Caco-2 (cell line): Measurements from ENCODE around the gene DLG2. TPM values are rescaled to one million over a fixed set of nuclear protein-coding genes. Genes with fewer than 3 reads are reported as not detected.
"Not testable (repeated sequence)": the region's sequence is repeated elsewhere in the genome, so short reads cannot be mapped to it uniquely, and the experiment has no call there.

Source experiments
- BruUV-seq: library from RNA; stranded (reverse); fragments of 400-500 nt; replicated peaks from 2 replicates; lab custom pipeline; 2021; lab: Mats Ljungman, UMichigan
- CTCF ChIA-PET: fragments of 300-600 bp; sonication (Branson Sonifier 250); formaldehyde crosslinking; loops from one replicate; lab custom pipeline; 2022; ENCODE audit warnings: antibody characterized with exemption; lab: Charles Lee
- POLR2A ChIA-PET: fragments of 300-600 bp; sonication (Branson Sonifier 250); formaldehyde crosslinking; loops from one replicate; lab custom pipeline; 2022; ENCODE audit warnings: antibody characterized with exemption; lab: Charles Lee
- DNase-seq, 2 experiments: peaks; one replicate each; pipeline versions ENCODE4 v3.0.0 to v3.0.0-alpha.2; 2020 to 2022
- H3K27me3 ChIP-seq: replicated peaks from 2 replicates; pipeline ENCODE4 v1.6.0; 2011; ENCODE audit warnings: low read length; ENCODE audit not compliant: control insufficient read depth, insufficient read depth
- H3K36me3 ChIP-seq: 2 replicates; pipeline ENCODE4 v1.5.1; 2011; ENCODE audit warnings: low read length; ENCODE audit not compliant: control insufficient read depth, insufficient read depth
- H3K4me1 ChIP-seq: fragments of 250-450 bp; sonication (Bioruptor Pico); 2 replicates; pipeline ENCODE4 v1.5.1; 2020; ENCODE audit warnings: mild to moderate bottlenecking
- H3K4me3 ChIP-seq: 2 replicates; pipeline ENCODE4 v1.5.1; 2011; ENCODE audit warnings: low read depth, mild to moderate bottlenecking, control low read depth, low read length
- H3K9me3 ChIP-seq: fragments of 250-450 bp; sonication (Bioruptor Pico); 2 replicates; pipeline ENCODE4 v1.5.1; 2020; ENCODE audit warnings: mild to moderate bottlenecking, moderate library complexity
- H3K27ac Mint-ChIP-seq: one replicate; pipeline ENCODE4 v1.8.0; 2022; ENCODE audit warnings: mixed read lengths; ENCODE audit not compliant: unreplicated experiment
- H3K27me3 Mint-ChIP-seq: one replicate; pipeline ENCODE4 v1.8.0; 2022; ENCODE audit warnings: mixed read lengths; ENCODE audit not compliant: insufficient read depth, unreplicated experiment
- H3K36me3 Mint-ChIP-seq: one replicate; pipeline ENCODE4 v1.8.0; 2022; ENCODE audit warnings: mild to moderate bottlenecking, mixed read lengths; ENCODE audit not compliant: insufficient read depth, unreplicated experiment
- H3K4me1 Mint-ChIP-seq: one replicate; pipeline ENCODE4 v1.8.0; 2022; ENCODE audit warnings: low read depth, mixed read lengths; ENCODE audit not compliant: unreplicated experiment
- H3K4me3 Mint-ChIP-seq: one replicate; pipeline ENCODE4 v1.8.0; 2022; ENCODE audit warnings: mild to moderate bottlenecking, moderate library complexity, mixed read lengths; ENCODE audit not compliant: unreplicated experiment
- H3K9me3 Mint-ChIP-seq: one replicate; pipeline ENCODE4 v1.8.0; 2022; ENCODE audit warnings: mixed read lengths; ENCODE audit not compliant: unreplicated experiment
- intact Hi-C: fragments of 100-400 bp; cut with micrococcal nuclease; formaldehyde crosslinking; loops from one replicate; pipeline ENCODE4 v1.10.0; 2022; ENCODE audit not compliant: unreplicated experiment
- total RNA-seq: library from RNA; stranded (reverse); gene quantifications from 2 replicates; pipeline ENCODE4 v1.2.3, GENCODE V29; 2022
- TF ChIP-seq, protein P1 (sequence below), 2 experiments: fragments of 200-600 bp in 1 of 2; IDR thresholded peaks; 1 replicate in 1 of 2; 2 replicates in 1 of 2; pipeline versions ENCODE4 v1.5.1 to v1.8.0; 2011 to 2022; ENCODE audit warnings: antibody characterized with exemption in 1 of 2, control low read depth in 1 of 2, inconsistent platforms in 1 of 2, low read depth in 1 of 2, low read length in 1 of 2, mild to moderate bottlenecking in 1 of 2, moderate library complexity in 1 of 2; ENCODE audit not compliant: insufficient read depth in 1 of 2, severe bottlenecking in 1 of 2, unreplicated experiment in 1 of 2

Gene DLG2
- total RNA-seq, 1 experiment from 2014 or later: 21.6 TPM

DNA sequence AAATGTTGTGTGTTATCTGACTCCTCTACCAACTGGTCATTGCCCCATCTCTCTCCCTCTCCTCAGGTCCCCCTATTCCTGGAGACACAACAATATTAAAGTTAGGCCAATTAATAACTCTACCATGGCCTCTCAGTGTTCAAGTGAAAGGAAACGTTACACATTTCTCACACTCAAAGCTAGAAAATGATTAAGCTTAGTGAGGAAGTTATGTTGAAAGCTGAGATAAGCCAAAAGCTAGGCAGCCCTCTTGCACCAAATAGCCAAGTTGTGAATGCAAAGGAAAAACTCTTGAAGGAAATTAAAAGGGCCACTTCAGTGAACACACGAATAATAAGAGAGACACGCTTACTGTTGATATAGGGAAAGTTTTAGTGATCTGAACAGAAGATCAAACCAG is 6.9 kb downstream of the DLG2 start:
- no peak overlapping the region for H3K27ac Mint-ChIP-seq
- Histone ChIP-seq H3K27me3 (no peaks in the 10 kb centered on the region), H3K4me3 (no peak overlapping the region), H3K9me3 (no peaks in the 10 kb centered on the region), H3K4me1 (0 out of 2 replicates have a peak, but pooled peaks cover 6% of the 10 kb centered on the region), H3K36me3 (no peaks in the 10 kb centered on the region)
- peaks cover 6% of the 10 kb centered on the region for H3K36me3 Mint-ChIP-seq
- H3K4me1 Mint-ChIP-seq: peaks cover 13% of the 10 kb centered on the region
- no peaks in the 10 kb centered on the region for H3K27me3 Mint-ChIP-seq
- CTCF ChIA-PET: interaction anchor here (0.6 kb wide), 1 partner anchor 8 kb away, joined by 3 read pairs; the partner anchor contains the start of gene TMEM126B
- BruUV-seq: no TSS peak
- DNase-seq: no peak
- TF ChIP-seq, protein P1, sequence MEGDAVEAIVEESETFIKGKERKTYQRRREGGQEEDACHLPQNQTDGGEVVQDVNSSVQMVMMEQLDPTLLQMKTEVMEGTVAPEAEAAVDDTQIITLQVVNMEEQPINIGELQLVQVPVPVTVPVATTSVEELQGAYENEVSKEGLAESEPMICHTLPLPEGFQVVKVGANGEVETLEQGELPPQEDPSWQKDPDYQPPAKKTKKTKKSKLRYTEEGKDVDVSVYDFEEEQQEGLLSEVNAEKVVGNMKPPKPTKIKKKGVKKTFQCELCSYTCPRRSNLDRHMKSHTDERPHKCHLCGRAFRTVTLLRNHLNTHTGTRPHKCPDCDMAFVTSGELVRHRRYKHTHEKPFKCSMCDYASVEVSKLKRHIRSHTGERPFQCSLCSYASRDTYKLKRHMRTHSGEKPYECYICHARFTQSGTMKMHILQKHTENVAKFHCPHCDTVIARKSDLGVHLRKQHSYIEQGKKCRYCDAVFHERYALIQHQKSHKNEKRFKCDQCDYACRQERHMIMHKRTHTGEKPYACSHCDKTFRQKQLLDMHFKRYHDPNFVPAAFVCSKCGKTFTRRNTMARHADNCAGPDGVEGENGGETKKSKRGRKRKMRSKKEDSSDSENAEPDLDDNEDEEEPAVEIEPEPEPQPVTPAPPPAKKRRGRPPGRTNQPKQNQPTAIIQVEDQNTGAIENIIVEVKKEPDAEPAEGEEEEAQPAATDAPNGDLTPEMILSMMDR (IDR thresholded peaks at IDR 0.05; ENCODE audit: insufficient read depth in 1 of 2, low read depth in 1 of 2, low read length in 1 of 2, severe bottlenecking in 1 of 2, unreplicated experiment in 1 of 2): no peak
- POLR2A ChIA-PET: interaction anchor here (1.2 kb wide), 1 partner anchor 15 kb away, joined by 3 read pairs; no protein-coding TSS in a partner anchor
- no peaks in the 10 kb centered on the region for H3K9me3 Mint-ChIP-seq
- intact Hi-C loops: no loop called here
- H3K4me3 Mint-ChIP-seq: no peak overlapping the region

DNA sequence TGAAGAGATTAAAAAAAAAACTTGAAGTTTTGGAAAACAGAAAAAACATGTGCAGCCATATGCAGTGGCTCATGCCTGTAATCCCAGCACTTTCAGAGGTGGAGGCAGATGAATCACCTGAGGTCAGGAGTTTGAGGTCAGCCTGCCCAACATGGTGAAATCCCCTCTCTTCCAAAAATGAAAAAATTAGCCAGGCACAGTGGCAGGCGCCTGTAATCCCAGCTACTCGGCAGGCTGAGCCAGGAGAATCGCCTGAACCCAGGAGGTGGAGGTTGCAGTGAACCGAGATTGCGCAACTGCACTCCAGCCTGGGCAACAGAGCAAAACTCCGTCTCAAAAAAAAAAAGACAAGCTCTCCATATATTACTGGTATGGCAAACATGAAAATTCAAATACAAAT is 7.6 kb downstream of the DLG2 start:
- BruUV-seq: no TSS peak

DNA sequence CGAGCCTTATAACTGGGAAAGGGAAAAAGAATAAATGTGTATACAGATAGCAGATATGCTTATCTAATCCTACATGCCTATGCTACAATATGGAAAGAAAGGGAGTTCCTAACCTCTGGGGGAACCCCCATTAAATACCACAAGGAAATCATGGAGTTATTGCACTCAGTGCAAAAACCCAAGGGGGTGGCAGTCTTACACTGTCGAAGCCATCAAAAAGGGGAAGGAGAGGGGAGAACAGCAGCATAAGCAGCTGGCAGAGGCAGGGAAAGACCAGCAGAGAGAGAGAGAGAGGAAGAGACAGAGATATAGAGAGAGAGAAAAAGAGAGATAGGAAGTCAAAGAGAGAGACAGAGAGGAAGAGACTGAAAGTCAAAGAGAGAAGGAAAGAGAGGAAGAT is 15.5 kb downstream of the DLG2 start:
- peaks cover 11% of the 10 kb centered on the region for H3K4me1 Mint-ChIP-seq
- BruUV-seq, intact Hi-C loops, H3K9me3 ChIP-seq, POLR2A ChIA-PET, H3K36me3 Mint-ChIP-seq, H3K27ac Mint-ChIP-seq, H3K36me3 ChIP-seq, H3K4me1 ChIP-seq, H3K9me3 Mint-ChIP-seq, H3K4me3 ChIP-seq, H3K4me3 Mint-ChIP-seq, CTCF ChIA-PET, H3K27me3 ChIP-seq, DNase-seq, H3K27me3 Mint-ChIP-seq: not testable (repeated sequence)

More for the DNA sequence above, 7.6 kb downstream of the DLG2 start:
- Histone ChIP-seq H3K4me3 (no peak overlapping the region), H3K36me3 (no peaks in the 10 kb centered on the region), H3K9me3 (no peaks in the 10 kb centered on the region), H3K27me3 (no peaks in the 10 kb centered on the region), H3K4me1 (0 out of 2 replicates have a peak, but pooled peaks cover 6% of the 10 kb centered on the region)
- Mint-ChIP-seq H3K27me3 (no peaks in the 10 kb centered on the region), H3K4me1 (peaks cover 7% of the 10 kb centered on the region), H3K4me3 (no peak overlapping the region), H3K27ac (no peak overlapping the region), H3K36me3 (peaks cover 6% of the 10 kb centered on the region), H3K9me3 (no peaks in the 10 kb centered on the region)
- ChIA-PET CTCF (no interaction called here), POLR2A (interaction anchor here (1.2 kb wide), 1 partner anchor 15 kb away, joined by 3 read pairs; no protein-coding TSS in a partner anchor)
- intact Hi-C loops: no loop called here
- DNase-seq: no peak
- TF ChIP-seq, protein P1 (IDR thresholded peaks at IDR 0.05; ENCODE audit: insufficient read depth in 1 of 2, low read depth in 1 of 2, low read length in 1 of 2, severe bottlenecking in 1 of 2, unreplicated experiment in 1 of 2): no peak

DNA sequence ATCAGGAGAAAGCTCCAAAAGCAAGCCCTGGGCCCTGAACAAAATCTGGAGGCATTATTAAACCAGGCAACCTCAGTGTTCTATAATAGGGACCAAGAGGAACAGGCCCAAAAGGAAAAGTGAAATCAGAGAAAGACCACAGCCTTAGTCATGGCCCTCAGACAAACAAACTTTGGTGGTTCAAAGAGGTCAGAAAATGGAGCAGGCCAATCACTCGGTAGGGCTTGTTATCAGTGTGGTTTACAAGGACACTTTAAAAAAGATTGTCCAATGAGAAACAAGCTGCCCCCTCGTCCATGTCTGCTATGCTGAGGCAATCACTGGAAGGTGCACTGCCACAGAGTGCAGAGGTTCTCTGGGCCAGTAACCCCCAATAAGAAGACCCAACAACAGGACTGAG is 17.9 kb downstream of the DLG2 start:
- H3K9me3 ChIP-seq, H3K27ac Mint-ChIP-seq: not testable (repeated sequence)

DNA sequence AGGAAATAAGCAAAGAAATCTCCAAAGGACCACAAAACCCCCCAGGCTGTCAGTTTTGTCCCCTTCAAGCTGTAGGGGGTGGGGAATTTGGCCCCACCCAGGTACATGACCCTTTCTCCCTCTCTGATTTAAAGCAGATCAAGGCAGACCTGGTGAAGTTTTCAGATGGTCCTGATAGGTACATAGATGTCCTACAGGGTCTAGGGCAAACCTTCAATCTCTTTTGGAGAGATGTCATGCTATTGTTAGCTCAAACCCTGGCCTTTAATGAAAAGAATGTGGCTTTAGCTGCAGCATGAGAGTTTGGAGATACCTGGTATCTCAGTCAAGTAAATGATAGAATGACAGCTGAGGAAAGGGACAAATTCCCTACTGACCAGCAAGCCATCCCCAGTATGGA is 18.5 kb downstream of the DLG2 start:
- H3K4me3 ChIP-seq, CTCF ChIA-PET, H3K27ac Mint-ChIP-seq, H3K4me3 Mint-ChIP-seq, H3K36me3 ChIP-seq, intact Hi-C loops, H3K27me3 ChIP-seq, H3K4me1 ChIP-seq, POLR2A ChIA-PET, DNase-seq, H3K36me3 Mint-ChIP-seq, H3K27me3 Mint-ChIP-seq, H3K4me1 Mint-ChIP-seq, H3K9me3 ChIP-seq, H3K9me3 Mint-ChIP-seq, BruUV-seq: not testable (repeated sequence)

More for the DNA sequence above, 17.9 kb downstream of the DLG2 start:
- H3K4me3 ChIP-seq, H3K4me1 Mint-ChIP-seq, H3K4me3 Mint-ChIP-seq, POLR2A ChIA-PET, H3K27me3 Mint-ChIP-seq, intact Hi-C loops, H3K27me3 ChIP-seq, BruUV-seq, CTCF ChIA-PET, H3K9me3 Mint-ChIP-seq, H3K36me3 Mint-ChIP-seq, H3K36me3 ChIP-seq, H3K4me1 ChIP-seq, DNase-seq: not testable (repeated sequence)

DNA sequence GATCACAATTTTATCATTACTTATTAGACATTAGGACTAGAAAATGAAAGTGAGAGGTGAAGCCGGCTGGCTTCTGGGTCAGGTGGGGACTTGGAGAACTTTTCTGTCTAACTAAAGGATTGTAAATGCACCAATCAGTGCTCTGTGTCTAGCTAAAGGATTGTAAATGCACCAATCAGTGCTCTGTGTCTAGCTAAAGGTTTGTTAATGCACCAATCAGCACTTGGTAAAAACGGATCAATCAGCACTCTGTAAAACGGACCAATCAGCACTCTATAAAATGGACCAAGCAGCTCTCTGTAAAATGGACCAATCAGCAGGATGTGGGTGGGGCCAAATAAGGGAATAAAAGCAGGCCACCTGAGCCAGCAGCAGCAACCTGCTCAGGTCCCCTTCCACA is 20.9 kb downstream of the DLG2 start:
- H3K4me1 ChIP-seq, H3K27me3 ChIP-seq, H3K36me3 Mint-ChIP-seq, BruUV-seq, H3K4me3 ChIP-seq, H3K4me1 Mint-ChIP-seq, H3K36me3 ChIP-seq, H3K9me3 ChIP-seq, H3K27ac Mint-ChIP-seq, DNase-seq, CTCF ChIA-PET, H3K9me3 Mint-ChIP-seq, H3K27me3 Mint-ChIP-seq, POLR2A ChIA-PET, H3K4me3 Mint-ChIP-seq, intact Hi-C loops: not testable (repeated sequence)
